ENCODE results near the gene ROR1. TPM values are rescaled to one million over a fixed set of nuclear protein-coding genes. Genes with fewer than 3 reads are reported as not detected.
A peak's percentile ranks its signal among the peaks of the same experiment; 100 is the strongest.

The ROR1 gene
- total RNA-seq, 4 donors from 2014 or later, result 2.6 to 37.6 (median 11.5) TPM

DNA sequence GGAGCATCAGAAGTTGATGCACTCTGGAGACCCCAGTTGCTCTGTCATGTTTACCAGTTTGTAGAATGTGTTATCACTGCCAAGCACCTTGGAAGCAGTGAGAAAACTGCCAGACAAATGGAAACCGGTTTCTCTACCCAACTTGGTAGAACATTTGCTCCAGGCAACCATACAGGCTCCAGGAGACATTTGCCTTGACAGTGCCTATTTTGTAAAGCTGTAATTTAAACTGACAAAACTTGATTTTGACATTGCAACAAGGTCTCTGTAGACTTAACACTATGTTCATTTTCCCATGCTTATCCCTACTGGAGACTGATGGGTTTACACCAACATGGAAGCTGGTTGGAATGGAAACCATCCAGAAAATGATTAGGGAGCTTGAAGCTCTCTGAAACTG is 97.6 kb downstream of the ROR1 start:
- Histone ChIP-seq H3K4me1 (peaks cover 6 to 7% of the 10 kb centered on the region in 2 donors), H3K4me3 (no peak overlapping the region), H3K27ac (no peak overlapping the region), H3K9me3 (no peaks in the 10 kb centered on the region), H3K27me3 (no peaks in the 10 kb centered on the region), H3K36me3 (no peaks in the 10 kb centered on the region)
- no peak for DNase-seq
- TF ChIP-seq, protein P1, sequence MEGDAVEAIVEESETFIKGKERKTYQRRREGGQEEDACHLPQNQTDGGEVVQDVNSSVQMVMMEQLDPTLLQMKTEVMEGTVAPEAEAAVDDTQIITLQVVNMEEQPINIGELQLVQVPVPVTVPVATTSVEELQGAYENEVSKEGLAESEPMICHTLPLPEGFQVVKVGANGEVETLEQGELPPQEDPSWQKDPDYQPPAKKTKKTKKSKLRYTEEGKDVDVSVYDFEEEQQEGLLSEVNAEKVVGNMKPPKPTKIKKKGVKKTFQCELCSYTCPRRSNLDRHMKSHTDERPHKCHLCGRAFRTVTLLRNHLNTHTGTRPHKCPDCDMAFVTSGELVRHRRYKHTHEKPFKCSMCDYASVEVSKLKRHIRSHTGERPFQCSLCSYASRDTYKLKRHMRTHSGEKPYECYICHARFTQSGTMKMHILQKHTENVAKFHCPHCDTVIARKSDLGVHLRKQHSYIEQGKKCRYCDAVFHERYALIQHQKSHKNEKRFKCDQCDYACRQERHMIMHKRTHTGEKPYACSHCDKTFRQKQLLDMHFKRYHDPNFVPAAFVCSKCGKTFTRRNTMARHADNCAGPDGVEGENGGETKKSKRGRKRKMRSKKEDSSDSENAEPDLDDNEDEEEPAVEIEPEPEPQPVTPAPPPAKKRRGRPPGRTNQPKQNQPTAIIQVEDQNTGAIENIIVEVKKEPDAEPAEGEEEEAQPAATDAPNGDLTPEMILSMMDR (IDR thresholded peaks at IDR 0.05), result no peak
- TF ChIP-seq POLR2A (IDR thresholded peaks at IDR 0.05), result no peak
- intact Hi-C loops (cut with DNase I; ENCODE audit: low total_unique reads), result no loop called here

DNA sequence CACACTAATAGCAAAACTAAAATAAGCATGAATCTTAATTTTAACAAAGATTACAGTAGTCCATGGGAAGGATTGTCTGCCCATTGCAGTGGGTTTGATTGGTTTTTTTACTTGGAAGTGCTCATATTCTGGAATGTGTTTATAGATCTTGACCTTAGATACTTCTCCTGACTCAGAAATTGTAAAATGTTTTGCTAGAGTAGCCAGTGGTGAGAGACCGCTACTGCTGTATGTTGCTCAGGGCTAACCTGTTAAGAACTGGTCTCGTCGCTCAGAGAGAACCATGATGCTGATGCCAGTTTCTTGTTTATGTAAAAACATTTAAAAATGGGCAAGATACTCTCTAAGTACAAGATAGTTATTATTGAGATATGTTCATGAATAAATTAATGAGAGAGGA is 99.9 kb downstream of the ROR1 start:
- no peaks in the 10 kb centered on the region for H3K9me3 ChIP-seq
- no peaks in the 10 kb centered on the region for H3K4me1 ChIP-seq
- H3K4me3 ChIP-seq, result no peak overlapping the region
- intact Hi-C loops (cut with DNase I; ENCODE audit: low total_unique reads), result no loop called here
- no peaks in the 10 kb centered on the region for H3K36me3 ChIP-seq
- peak overlapping the region in 1 of 2 donors; percentile 36 for H3K27ac ChIP-seq
- DNase-seq, result no peak
- TF ChIP-seq POLR2A (IDR thresholded peaks at IDR 0.05), result no peak
- TF ChIP-seq, protein P1 (IDR thresholded peaks at IDR 0.05), result no peak
- H3K27me3 ChIP-seq, result no peaks in the 10 kb centered on the region

DNA sequence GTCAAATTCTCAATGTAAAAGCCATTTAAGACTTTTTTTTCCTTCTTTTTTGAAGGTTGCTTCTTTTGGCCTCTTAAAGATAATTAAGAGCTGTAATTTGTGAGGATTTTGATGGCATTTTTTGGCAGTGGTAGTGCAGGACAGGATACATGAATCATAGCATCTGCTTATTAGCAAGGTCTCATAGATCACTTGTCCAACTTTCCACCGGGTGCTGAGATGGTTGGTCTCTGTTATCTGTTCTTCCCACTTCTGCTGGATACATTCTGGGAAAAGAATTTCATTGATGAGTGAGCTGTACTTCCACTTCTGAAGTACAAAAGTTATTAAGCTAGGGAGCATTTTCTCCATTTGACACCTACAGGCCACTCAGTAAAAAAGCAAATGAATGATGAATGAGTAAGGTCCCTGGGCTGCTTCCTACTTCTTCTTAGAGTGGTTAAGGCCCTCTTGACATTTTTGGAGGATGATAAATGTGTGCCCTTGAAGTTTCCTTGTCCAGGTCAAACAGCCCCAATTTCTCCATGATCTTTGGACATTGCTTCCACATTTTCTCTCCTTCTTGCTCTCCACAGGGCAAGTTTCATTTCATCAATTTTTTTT is 100.6 kb downstream of the ROR1 start:
- TF ChIP-seq, protein P1 (IDR thresholded peaks at IDR 0.05), result no peak
- TF ChIP-seq POLR2A (IDR thresholded peaks at IDR 0.05), result no peak
- intact Hi-C loops (cut with DNase I; ENCODE audit: low total_unique reads), result no loop called here
- Histone ChIP-seq H3K9me3 (no peaks in the 10 kb centered on the region), H3K27me3 (no peaks in the 10 kb centered on the region), H3K4me3 (no peak overlapping the region), H3K27ac (peak overlapping the region in 1 of 2 donors; percentile 36), H3K4me1 (no peaks in the 10 kb centered on the region), H3K36me3 (no peaks in the 10 kb centered on the region)
- DNase-seq, result no peak

DNA sequence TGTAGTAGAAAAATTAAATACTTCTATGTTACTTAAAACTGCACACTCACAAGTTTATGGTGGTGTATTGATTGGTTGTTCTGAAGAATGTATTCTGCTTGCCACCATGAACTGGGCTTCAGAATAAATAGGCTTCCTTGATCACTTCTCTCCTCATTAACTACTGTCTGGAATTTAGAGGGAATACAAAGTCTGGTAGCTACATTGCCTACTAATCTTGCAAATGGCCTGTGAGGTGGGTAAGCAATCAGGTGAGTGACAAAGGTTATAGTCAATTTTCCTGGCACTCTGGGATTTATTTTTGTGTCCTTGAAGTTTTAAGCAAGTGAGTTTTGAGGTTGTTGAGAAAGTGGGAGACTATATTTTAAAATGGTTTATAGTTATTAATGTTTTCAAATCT is 101.8 kb downstream of the ROR1 start:
- DNase-seq, result no peak
- H3K4me1 ChIP-seq, result no peaks in the 10 kb centered on the region
- no peak overlapping the region for H3K27ac ChIP-seq
- H3K27me3 ChIP-seq, result no peaks in the 10 kb centered on the region
- no peaks in the 10 kb centered on the region for H3K36me3 ChIP-seq
- TF ChIP-seq, protein P1 (IDR thresholded peaks at IDR 0.05), result no peak
- TF ChIP-seq POLR2A (IDR thresholded peaks at IDR 0.05), result no peak
- H3K9me3 ChIP-seq, result no peaks in the 10 kb centered on the region
- no peak overlapping the region for H3K4me3 ChIP-seq
- intact Hi-C loops (cut with DNase I; ENCODE audit: low total_unique reads), result no loop called here

DNA sequence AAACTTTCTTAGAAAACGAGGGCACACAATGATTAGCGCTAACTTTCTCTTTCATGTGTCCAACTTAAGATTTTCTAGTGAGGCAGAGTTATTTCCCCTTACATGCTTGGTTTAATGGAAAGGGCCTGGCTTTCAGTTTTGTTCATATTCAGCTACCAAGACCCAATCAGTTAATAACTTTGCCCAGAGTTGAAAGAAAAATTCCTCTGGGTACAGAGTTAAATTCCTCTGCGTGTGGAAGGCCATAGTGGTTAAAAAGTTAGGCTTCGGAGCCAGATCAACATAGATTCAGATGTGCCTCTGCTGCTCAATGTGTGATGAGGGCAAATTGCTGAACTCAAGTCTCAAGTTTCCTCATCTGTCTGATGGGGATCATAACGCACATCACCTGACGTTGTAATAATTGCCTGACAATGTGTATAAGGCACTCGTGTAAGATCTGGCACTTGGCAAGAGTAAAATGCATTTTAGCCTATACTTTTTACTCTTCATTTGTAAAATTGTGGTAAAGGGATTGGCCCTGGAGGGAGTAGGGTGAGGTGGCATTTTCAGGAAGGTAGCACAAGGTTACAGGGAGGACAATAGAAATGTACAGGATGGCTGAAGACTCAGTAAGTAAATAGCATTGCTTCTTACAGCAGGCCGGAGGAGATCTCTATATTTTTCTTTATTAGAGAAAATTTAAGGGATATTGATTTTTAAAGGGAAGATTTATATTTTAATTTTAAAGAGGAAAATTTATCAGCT is 103.4 kb downstream of the ROR1 start:
- Histone ChIP-seq H3K27me3 (no peaks in the 10 kb centered on the region), H3K9me3 (no peaks in the 10 kb centered on the region), H3K36me3 (no peaks in the 10 kb centered on the region), H3K27ac (no peak overlapping the region), H3K4me3 (no peak overlapping the region), H3K4me1 (no peaks in the 10 kb centered on the region)
- intact Hi-C loops (cut with DNase I; ENCODE audit: low total_unique reads), result no loop called here
- no peak for DNase-seq
- TF ChIP-seq, protein P1 (IDR thresholded peaks at IDR 0.05), result no peak
- TF ChIP-seq POLR2A (IDR thresholded peaks at IDR 0.05), result no peak

Data from uterus (tissue), 4 donors.